NCI-H146 treated with DMSO at 0.1 percent for 48 hours (cell line): ENCODE results near the gene PHF12.

Experiments
- DNase-seq: peaks from one replicate; lab custom pipeline; 2025; ENCODE audit not compliant: unreplicated experiment; lab: John Stamatoyannopoulos, UW

The PHF12 gene

GRCh38 chr17:28862561-28862960 lies 88.8 kb downstream of the PHF12 start:
- no peak for DNase-seq

- DNase-seq: no peak
Measured at GRCh38 chr17:28861393-28862203, 89.7 kb downstream of the PHF12 start.

DNA sequence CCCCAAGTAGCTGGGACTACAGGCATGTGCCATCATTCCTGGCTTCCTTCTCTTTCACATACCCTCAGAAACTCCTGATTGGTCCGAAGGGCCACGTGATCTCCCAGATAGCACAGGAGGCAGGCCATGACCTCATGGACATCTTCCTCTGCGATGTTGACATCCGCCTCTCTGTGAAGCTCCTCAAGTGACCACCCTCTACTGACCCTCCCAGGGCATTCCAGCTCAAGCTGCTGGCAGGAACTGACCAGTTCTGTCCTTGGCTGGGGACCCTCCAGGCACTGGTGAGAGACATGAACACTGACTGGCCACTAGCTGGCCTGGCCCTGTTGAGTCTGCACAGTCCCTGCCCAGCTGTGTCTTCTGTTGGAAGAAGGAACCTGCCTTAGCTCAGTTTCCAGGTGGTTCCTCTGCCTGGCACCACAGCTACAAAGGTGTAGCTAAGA lies 90.9 kb downstream of the PHF12 start:
- DNase-seq: no peak

GRCh38 chr17:28858801-28859355 lies 92.4 kb downstream of the PHF12 start:
- no peak for DNase-seq

DNA sequence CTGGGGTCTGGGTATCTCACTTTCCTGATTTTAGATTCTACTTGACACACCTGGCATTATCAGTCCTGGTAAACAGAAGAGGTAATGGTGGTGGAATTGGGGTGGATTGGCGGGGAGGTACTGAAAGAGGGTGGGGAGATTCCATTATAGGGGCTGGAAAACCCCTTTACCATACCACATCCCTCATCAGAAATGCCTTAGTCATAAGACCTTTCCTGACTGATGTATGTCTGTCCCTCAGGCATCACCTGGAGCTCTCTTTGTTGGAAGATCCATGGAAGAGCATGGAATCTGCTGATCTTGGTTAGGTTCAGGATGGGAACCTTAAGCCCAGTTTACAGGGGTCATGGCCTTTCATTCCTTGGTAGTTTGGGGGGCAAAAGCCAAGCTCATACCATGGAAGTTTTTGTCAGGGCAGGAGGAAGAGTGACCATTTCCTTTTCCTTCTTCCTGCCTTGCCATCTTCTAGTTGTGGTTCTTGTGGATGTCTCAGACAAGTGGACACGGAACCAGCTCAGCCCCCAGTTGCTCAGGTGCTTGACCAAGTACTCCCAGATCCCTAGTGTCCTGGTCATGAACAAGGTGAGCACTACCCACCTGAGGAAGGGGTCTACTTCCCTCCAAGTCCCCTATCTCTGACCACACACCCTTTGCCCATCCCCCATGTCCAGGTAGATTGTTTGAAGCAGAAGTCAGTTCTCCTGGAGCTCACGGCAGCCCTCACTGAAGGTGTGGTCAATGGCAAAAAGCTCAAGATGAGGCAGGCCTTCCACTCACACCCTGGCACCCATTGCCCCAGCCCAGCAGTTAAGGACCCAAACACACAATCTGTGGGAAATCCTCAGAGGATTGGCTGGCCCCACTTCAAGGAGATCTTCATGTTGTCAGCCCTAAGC lies 93.2 kb downstream of the PHF12 start:
- no peak for DNase-seq

GRCh38 chr17:28856028-28856574 lies 95.2 kb downstream of the PHF12 start:
- DNase-seq: no peak

- DNase-seq: no peak
Measured at GRCh38 chr17:28855336-28855679, 96.0 kb downstream of the PHF12 start.
